NCI-H2196 (cell line): ENCODE data around the gene CSTB.
A peak's percentile ranks its signal among the peaks of the same experiment; 100 is the strongest.
"Not testable (repeated sequence)": the region's sequence is repeated elsewhere in the genome, so short reads cannot be mapped to it uniquely, and the experiment has no call there.

Experiments used
- DNase-seq: peaks from one replicate; lab custom pipeline; 2025; ENCODE audit not compliant: unreplicated experiment; lab: John Stamatoyannopoulos, UW

The CSTB gene

GRCh38 chr21:43775795-43776430 is at the start of gene CSTB:
Gene CSTB (minus strand): TSS chr21:43776308. CDS start chr21:43776269, 39 bp downstream.
- DNase-seq, result peak; percentile 83

GRCh38 chr21:43825242-43825935 is 49.3 kb upstream of the CSTB start:
- DNase-seq, result no peak

GRCh38 chr21:43824333-43825241 is 48.5 kb upstream of the CSTB start:
- no peak for DNase-seq

GRCh38 chr21:43822741-43823140 is 46.6 kb upstream of the CSTB start:
- DNase-seq, result not testable (repeated sequence)

GRCh38 chr21:43822166-43822565 is 46.1 kb upstream of the CSTB start:
- not testable (repeated sequence) for DNase-seq

- DNase-seq, result no peak
Measured at GRCh38 chr21:43820466-43820865, 44.4 kb upstream of the CSTB start.

- no peak for DNase-seq
Measured at GRCh38 chr21:43819511-43820405, 43.6 kb upstream of the CSTB start.

- no peak for DNase-seq
Measured at GRCh38 chr21:43818685-43819084, 42.6 kb upstream of the CSTB start.

GRCh38 chr21:43817157-43818086 is 41.3 kb upstream of the CSTB start:
- no peak for DNase-seq

GRCh38 chr21:43816611-43817071 is 40.5 kb upstream of the CSTB start:
- no peak for DNase-seq

GRCh38 chr21:43815991-43816390 is 39.9 kb upstream of the CSTB start:
- DNase-seq, result no peak

GRCh38 chr21:43815107-43815613 is 39.1 kb upstream of the CSTB start:
- no peak for DNase-seq

- DNase-seq, result no peak
Measured at GRCh38 chr21:43814215-43815106, 38.4 kb upstream of the CSTB start.

- no peak for DNase-seq
Measured at GRCh38 chr21:43813656-43813980, 37.5 kb upstream of the CSTB start.

GRCh38 chr21:43812957-43813655 is 37.0 kb upstream of the CSTB start:
- no peak for DNase-seq

GRCh38 chr21:43812139-43812821 is 36.2 kb upstream of the CSTB start:
- DNase-seq, result peak; percentile 71
